Measurements from ENCODE around the gene SRC.

DNA sequence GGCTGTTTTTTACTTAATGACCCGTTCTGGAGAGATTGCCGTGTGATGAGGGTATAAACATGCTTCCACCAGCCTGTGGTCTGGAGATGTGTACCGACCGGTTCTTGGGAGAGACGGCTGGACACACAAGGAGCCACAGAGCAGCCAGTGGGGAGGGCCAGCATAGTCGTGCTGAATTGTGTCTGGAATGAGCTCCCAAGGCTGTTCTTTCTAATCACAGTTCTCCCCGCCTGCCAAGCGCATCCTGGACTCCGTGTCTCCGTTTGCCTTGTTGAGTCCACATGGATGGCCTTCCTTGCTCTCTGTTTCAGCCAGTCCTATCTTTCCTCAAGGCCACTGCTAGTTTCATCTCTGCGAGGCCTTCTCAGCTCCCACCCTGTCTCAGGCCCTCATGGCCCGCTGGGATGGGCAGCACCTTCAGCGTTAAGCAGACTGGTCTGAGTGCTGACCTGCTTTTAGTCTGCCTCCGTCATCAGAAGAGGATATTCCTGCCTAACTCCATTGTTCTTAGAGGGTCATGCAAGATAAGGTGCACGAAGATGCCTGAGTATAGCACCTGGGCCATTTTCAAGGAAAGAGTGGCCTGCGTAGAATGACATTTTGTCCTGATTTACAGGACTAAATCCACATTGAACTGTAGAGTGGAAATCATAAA, 35.9 kb upstream of the SRC start:
- TF ChIP-seq CTCF (IDR thresholded peaks at IDR 0.05) (no peak), EP300 (IDR thresholded peaks at IDR 0.05; ENCODE audit: borderline replicate concordance in 1 of 2, low read depth in 1 of 2, low read length in 1 of 2) (no peak), TAF1 (IDR thresholded peaks at IDR 0.05; ENCODE audit: borderline replicate concordance, low read depth, low read length) (no peak)

All from SK-N-SH (cell line).